PC-3 (cell line): ENCODE data around the gene BSG. TPM values are rescaled to one million over a fixed set of nuclear protein-coding genes. Genes with fewer than 3 reads are reported as not detected.
"Not testable (repeated sequence)": the region's sequence is repeated elsewhere in the genome, so short reads cannot be mapped to it uniquely, and the experiment has no call there.

Source experiments
- ATAC-seq: fragments of 200-7000 bp; cut with Tn5 transposase; 2 replicates; pipeline ENCODE4 v1.9.1; 2020; ENCODE audit warnings: mild to moderate bottlenecking, moderate library complexity
- BruUV-seq: library from RNA; stranded (reverse); fragments of 400-500 nt; replicated peaks from 2 replicates; lab custom pipeline; 2021; lab: Mats Ljungman, UMichigan
- CTCF ChIA-PET: fragments of 300-600 bp; sonication (Branson Sonifier 250); formaldehyde crosslinking; loops from one replicate; lab custom pipeline; 2022; ENCODE audit warnings: antibody characterized with exemption; lab: Charles Lee
- POLR2A ChIA-PET: fragments of 300-600 bp; sonication (Branson Sonifier 250); formaldehyde crosslinking; loops from one replicate; lab custom pipeline; 2022; ENCODE audit warnings: antibody characterized with exemption; ENCODE audit not compliant: unreplicated experiment; lab: Charles Lee
- DNase-seq: peaks from one replicate; pipeline ENCODE4 v3.0.0-alpha.2; 2015
- H2AFZ ChIP-seq: fragments of 300-600 bp; sonication (generic); 2 replicates; pipeline ENCODE4 v1.6.0; 2016; ENCODE audit warnings: antibody characterized with exemption, low read length
- H3F3A ChIP-seq: fragments of 300-600 bp; sonication (generic); one replicate; pipeline ENCODE4 v1.6.0; 2017; ENCODE audit warnings: antibody characterized with exemption, low read length, control low read depth, mild to moderate bottlenecking; ENCODE audit not compliant: unreplicated experiment
- H3K27ac ChIP-seq: fragments of 300-600 bp; sonication (generic); 2 replicates; pipeline ENCODE4 v1.5.1; 2016; ENCODE audit warnings: mild to moderate bottlenecking, low read length
- H3K27me3 ChIP-seq: fragments of 300-600 bp; sonication (generic); 2 replicates; pipeline ENCODE4 v1.6.1; 2016; ENCODE audit warnings: low read length, mixed read lengths
- H3K36me3 ChIP-seq: fragments of 300-600 bp; sonication (generic); 2 replicates; pipeline ENCODE4 v1.6.1; 2016; ENCODE audit warnings: low read depth, mixed run types, low read length, mixed read lengths
- H3K4me1 ChIP-seq: fragments of 300-600 bp; sonication (generic); 2 replicates; pipeline ENCODE4 v1.5.1; 2016; ENCODE audit warnings: low read length; ENCODE audit not compliant: insufficient read depth
- H3K4me2 ChIP-seq: fragments of 300-600 bp; sonication (generic); 2 replicates; pipeline ENCODE4 v1.6.0; 2016; ENCODE audit warnings: low read length
- H3K4me3 ChIP-seq: fragments of 300-600 bp; sonication (generic); 2 replicates; pipeline ENCODE4 v1.5.1; 2016; ENCODE audit warnings: mild to moderate bottlenecking, low read length, mixed read lengths
- H3K79me2 ChIP-seq: fragments of 300-600 bp; sonication (generic); 2 replicates; pipeline ENCODE4 v1.6.1; 2017; ENCODE audit warnings: low read length, mixed read lengths
- H3K9ac ChIP-seq: fragments of 300-600 bp; sonication (generic); 2 replicates; pipeline ENCODE4 v1.6.0; 2016; ENCODE audit warnings: mild to moderate bottlenecking, low read length
- H3K9me2 ChIP-seq: fragments of 300-600 bp; sonication (generic); replicated peaks from 2 replicates; pipeline ENCODE4 v1.6.1; 2016; ENCODE audit warnings: mixed run types, low read length, mixed read lengths
- H3K9me3 ChIP-seq: fragments of 300-600 bp; sonication (generic); 2 replicates; pipeline ENCODE4 v1.6.1; 2016; ENCODE audit warnings: low read length, mixed read lengths
- H4K20me1 ChIP-seq: fragments of 300-600 bp; sonication (generic); 2 replicates; pipeline ENCODE4 v1.6.1; 2016; ENCODE audit warnings: low read length, mixed read lengths
- EZH2 ChIP-seq: fragments of 300-600 bp; sonication (generic); IDR thresholded peaks from one replicate; pipeline ENCODE4 v1.6.1; 2017; ENCODE audit warnings: antibody characterized with exemption, mild to moderate bottlenecking, low read length; ENCODE audit not compliant: unreplicated experiment
- EZH2phosphoT487 ChIP-seq: fragments of 300-600 bp; sonication (generic); IDR thresholded peaks from 2 replicates; pipeline ENCODE4 v1.6.1; 2018; ENCODE audit warnings: mild to moderate bottlenecking, antibody characterized with exemption, low read length, borderline replicate concordance
- intact Hi-C: fragments of 100-400 bp; cut with micrococcal nuclease; formaldehyde crosslinking; loops from 2 replicates; pipeline ENCODE4 v1.9.0; 2023
- total RNA-seq: library from RNA; depleted of rRNA; stranded (reverse); fragments of >200 nt; gene quantifications from 2 replicates; pipeline ENCODE4 v1.2.3, GENCODE V29; 2014
- TF ChIP-seq, protein P1 (sequence below): fragments of 300-600 bp; sonication (generic); conservative IDR thresholded peaks from 2 replicates; pipeline ENCODE4 v1.5.1; 2017; ENCODE audit warnings: antibody characterized with exemption, low read depth, mild to moderate bottlenecking, low read length

The BSG gene
- total RNA-seq, 1 experiment from 2014 or later: 458 TPM

DNA sequence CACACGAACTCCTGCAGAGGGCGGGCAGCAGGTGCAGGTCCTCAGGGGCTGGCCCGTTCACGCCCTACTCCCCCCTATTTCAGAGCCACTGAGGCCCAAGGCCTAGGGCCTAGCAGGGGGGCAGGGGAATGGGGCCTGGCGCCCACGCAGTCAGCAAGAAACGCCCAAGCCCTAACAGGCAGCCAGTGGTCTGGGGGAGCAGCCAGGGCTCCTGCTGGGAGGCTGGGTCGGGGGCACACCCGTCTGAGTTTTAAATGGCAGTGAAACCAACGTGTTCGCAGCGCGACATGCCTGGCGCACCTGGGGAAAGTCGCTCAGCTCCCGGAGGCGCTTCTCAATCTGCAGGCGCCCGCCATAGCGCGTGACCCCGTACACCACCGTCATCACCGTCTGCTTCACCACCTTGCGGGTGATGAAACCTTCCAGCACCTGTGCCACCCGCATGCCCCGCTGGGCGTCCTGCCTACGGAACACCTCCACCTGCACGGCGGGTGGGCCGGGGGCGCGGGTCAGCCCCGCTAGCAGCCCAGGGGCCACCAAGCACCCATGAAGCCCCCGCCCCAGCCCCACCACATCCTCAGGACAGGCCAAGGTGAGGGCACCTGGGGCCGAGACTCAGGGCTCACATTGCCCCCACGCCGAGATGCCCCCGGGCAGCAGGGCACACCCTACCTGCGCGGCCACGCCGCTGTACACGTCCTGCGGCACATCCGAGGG lies 47.0 kb downstream of the BSG start:
- H4K20me1 ChIP-seq: no peaks in the 10 kb centered on the region
- ATAC-seq (no peak), DNase-seq (no peak)
- H3K79me2 ChIP-seq: no peaks in the 10 kb centered on the region
- no peak overlapping the region for H2AFZ ChIP-seq
- H3K4me1 ChIP-seq: no peaks in the 10 kb centered on the region
- POLR2A ChIA-PET: no interaction called here
- no peak overlapping the region for H3K27ac ChIP-seq
- no peaks in the 10 kb centered on the region for H3F3A ChIP-seq
- intact Hi-C loops: no loop called here
- H3K9me2 ChIP-seq: no peaks in the 10 kb centered on the region
- no peak overlapping the region for H3K4me3 ChIP-seq
- TF ChIP-seq, protein P1, sequence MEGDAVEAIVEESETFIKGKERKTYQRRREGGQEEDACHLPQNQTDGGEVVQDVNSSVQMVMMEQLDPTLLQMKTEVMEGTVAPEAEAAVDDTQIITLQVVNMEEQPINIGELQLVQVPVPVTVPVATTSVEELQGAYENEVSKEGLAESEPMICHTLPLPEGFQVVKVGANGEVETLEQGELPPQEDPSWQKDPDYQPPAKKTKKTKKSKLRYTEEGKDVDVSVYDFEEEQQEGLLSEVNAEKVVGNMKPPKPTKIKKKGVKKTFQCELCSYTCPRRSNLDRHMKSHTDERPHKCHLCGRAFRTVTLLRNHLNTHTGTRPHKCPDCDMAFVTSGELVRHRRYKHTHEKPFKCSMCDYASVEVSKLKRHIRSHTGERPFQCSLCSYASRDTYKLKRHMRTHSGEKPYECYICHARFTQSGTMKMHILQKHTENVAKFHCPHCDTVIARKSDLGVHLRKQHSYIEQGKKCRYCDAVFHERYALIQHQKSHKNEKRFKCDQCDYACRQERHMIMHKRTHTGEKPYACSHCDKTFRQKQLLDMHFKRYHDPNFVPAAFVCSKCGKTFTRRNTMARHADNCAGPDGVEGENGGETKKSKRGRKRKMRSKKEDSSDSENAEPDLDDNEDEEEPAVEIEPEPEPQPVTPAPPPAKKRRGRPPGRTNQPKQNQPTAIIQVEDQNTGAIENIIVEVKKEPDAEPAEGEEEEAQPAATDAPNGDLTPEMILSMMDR: no peak
- TF ChIP-seq EZH2: no peak
- no peak for TF ChIP-seq EZH2phosphoT487
- H3K9me3 ChIP-seq: no peaks in the 10 kb centered on the region
- no peaks in the 10 kb centered on the region for H3K27me3 ChIP-seq
- H3K9ac ChIP-seq: no peak overlapping the region
- no peaks in the 10 kb centered on the region for H3K36me3 ChIP-seq
- H3K4me2 ChIP-seq: no peak overlapping the region
- CTCF ChIA-PET: no interaction called here
- BruUV-seq: no TSS peak

DNA sequence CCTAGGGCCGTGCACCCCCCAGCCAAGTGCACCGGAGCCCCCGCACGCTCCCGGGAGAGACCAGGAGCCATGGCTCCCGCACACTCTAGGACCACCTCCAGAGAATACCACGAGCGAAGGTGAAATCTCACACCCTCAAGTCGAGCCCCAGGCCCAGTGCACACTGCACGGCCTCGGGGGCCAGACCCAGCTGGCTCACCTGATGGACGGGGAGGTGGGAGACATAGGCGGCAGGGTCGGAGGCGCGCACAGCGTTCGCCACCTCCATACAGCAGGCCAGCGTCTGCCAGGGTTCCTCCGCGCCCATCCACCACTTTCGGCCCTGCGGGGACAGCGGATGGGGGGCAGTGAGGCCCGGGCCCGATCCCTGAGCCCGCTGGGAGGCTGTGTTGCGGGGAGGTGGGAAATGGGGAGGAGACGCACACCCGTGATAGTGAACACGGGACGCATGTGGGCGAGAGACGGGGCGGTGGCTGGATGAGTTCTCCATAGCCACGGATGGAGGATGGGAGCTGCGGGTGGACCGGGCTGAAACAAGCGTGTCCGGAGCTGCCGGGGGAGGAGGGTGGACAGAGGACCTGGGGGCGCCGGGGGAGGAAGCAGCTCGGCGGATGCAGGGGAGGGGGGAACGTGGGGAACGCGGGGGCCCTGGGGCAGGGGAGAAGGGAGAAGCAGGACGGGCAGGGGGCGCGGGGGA lies 47.9 kb downstream of the BSG start:
- no peaks in the 10 kb centered on the region for H3K36me3 ChIP-seq
- TF ChIP-seq, protein P1: no peak
- H3F3A ChIP-seq: no peaks in the 10 kb centered on the region
- no TSS peak for BruUV-seq
- H3K27me3 ChIP-seq: no peaks in the 10 kb centered on the region
- CTCF ChIA-PET: no interaction called here
- no peaks in the 10 kb centered on the region for H3K9me3 ChIP-seq
- H3K4me2 ChIP-seq: no peak overlapping the region
- no peaks in the 10 kb centered on the region for H3K79me2 ChIP-seq
- H3K4me3 ChIP-seq: no peak overlapping the region
- POLR2A ChIA-PET: no interaction called here
- H3K9ac ChIP-seq: no peak overlapping the region
- H3K4me1 ChIP-seq: no peaks in the 10 kb centered on the region
- intact Hi-C loops: no loop called here
- H3K27ac ChIP-seq: no peak overlapping the region
- H4K20me1 ChIP-seq: no peaks in the 10 kb centered on the region
- no peaks in the 10 kb centered on the region for H3K9me2 ChIP-seq
- DNase-seq (no peak), ATAC-seq (no peak)
- no peak overlapping the region for H2AFZ ChIP-seq

DNA sequence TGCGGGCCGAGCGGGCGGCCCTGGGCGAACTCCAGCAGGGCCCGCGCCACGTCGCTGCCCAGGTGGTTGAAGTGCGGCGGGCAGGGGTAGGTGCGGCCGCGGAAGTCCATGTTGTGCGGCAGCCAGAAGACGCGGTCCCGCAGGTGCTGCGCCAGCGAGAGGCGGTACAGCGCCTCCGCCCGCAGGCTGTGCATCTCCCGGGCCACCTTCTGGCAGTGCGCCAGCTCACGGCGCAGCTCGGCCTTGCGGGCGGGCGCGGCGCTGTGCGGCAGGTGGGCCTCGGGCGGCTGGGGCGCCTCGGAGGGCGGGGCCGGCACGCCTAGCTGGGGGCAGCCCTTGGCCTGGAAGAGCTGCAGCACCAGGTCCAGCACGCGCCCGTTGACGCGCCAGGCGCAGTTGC lies 48.8 kb downstream of the BSG start:
- DNase-seq, POLR2A ChIA-PET, H3K27ac ChIP-seq, H3K9me3 ChIP-seq, H3K4me2 ChIP-seq, BruUV-seq, H3K36me3 ChIP-seq, H3K4me1 ChIP-seq, H3F3A ChIP-seq, ATAC-seq, H2AFZ ChIP-seq, H3K27me3 ChIP-seq, H3K9ac ChIP-seq, CTCF ChIA-PET, H3K4me3 ChIP-seq, H3K79me2 ChIP-seq, H4K20me1 ChIP-seq, intact Hi-C loops, H3K9me2 ChIP-seq: not testable (repeated sequence)
